Calu3 (cell line): ENCODE measurements around the gene SMTNL2. TPM values are rescaled to one million over a fixed set of nuclear protein-coding genes. Genes with fewer than 3 reads are reported as not detected.

Experiments used
- BruUV-seq: library from RNA; stranded (reverse); fragments of 400-500 nt; replicated peaks from 2 replicates; lab custom pipeline; 2021; lab: Mats Ljungman, UMichigan
- CTCF ChIA-PET: fragments of 300-600 bp; sonication (Branson Sonifier 250); formaldehyde crosslinking; loops from one replicate; lab custom pipeline; 2022; ENCODE audit warnings: antibody characterized with exemption; lab: Charles Lee
- DNase-seq: peaks from one replicate; pipeline ENCODE4 v3.0.0; 2022
- H3K27ac Mint-ChIP-seq: one replicate; pipeline ENCODE4 v1.8.0; 2022; ENCODE audit warnings: mixed read lengths; ENCODE audit not compliant: unreplicated experiment
- H3K27me3 Mint-ChIP-seq: one replicate; pipeline ENCODE4 v1.8.0; 2022; ENCODE audit warnings: mixed read lengths; ENCODE audit not compliant: unreplicated experiment
- H3K36me3 Mint-ChIP-seq: one replicate; pipeline ENCODE4 v1.8.0; 2022; ENCODE audit warnings: mild to moderate bottlenecking, moderate library complexity, mixed read lengths; ENCODE audit not compliant: insufficient read depth, unreplicated experiment
- H3K4me1 Mint-ChIP-seq: one replicate; pipeline ENCODE4 v1.8.0; 2022; ENCODE audit warnings: mild to moderate bottlenecking, low read depth, mixed read lengths; ENCODE audit not compliant: unreplicated experiment
- H3K4me3 Mint-ChIP-seq: one replicate; pipeline ENCODE4 v1.8.0; 2022; ENCODE audit warnings: mild to moderate bottlenecking, low read depth, moderate library complexity, mixed read lengths; ENCODE audit not compliant: unreplicated experiment
- H3K9me3 Mint-ChIP-seq: one replicate; pipeline ENCODE4 v1.8.0; 2022; ENCODE audit warnings: low read depth, mixed read lengths; ENCODE audit not compliant: unreplicated experiment
- intact Hi-C: fragments of 100-400 bp; cut with micrococcal nuclease; formaldehyde crosslinking; loops from one replicate; pipeline ENCODE4 v1.10.0; 2022; ENCODE audit not compliant: unreplicated experiment
- total RNA-seq: library from RNA; stranded (reverse); gene quantifications from 2 replicates; pipeline ENCODE4 v1.2.3, GENCODE V29; 2022
- TF ChIP-seq, protein P1 (sequence below): fragments of 200-600 bp; IDR thresholded peaks from one replicate; pipeline ENCODE4 v1.8.0; 2022; ENCODE audit warnings: antibody characterized with exemption; ENCODE audit not compliant: unreplicated experiment

Gene SMTNL2
- total RNA-seq, 1 experiment from 2014 or later: not detected

DNA sequence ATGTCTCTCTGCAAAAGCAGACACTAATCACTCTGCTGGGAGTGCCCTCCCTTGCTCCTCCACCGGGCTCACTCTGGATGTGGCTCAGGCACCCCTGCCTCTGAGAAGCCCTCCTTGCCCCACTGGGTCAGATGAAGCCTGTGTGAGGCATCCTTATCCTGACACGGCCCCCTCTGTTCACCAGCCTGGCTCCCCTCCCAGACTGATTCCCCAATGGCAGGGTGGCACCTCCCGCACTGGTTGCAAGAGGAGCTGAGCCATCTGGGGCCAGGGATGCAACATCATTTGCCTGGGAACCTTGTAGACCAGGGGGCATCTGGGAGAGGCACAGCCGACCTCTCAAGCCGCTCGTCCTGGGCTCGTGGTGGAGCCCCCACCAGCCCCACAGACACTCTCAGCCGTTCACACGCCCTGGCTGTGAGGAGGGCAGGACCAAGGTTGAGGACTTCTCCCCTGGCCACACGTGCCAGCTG is 6.7 kb downstream of the SMTNL2 start:
- BruUV-seq: no TSS peak
- H3K9me3 Mint-ChIP-seq: no peaks in the 10 kb centered on the region
- no peaks in the 10 kb centered on the region for H3K4me1 Mint-ChIP-seq
- no peak overlapping the region for H3K4me3 Mint-ChIP-seq
- H3K27me3 Mint-ChIP-seq: peaks cover 70% of the 10 kb centered on the region
- TF ChIP-seq, protein P1, sequence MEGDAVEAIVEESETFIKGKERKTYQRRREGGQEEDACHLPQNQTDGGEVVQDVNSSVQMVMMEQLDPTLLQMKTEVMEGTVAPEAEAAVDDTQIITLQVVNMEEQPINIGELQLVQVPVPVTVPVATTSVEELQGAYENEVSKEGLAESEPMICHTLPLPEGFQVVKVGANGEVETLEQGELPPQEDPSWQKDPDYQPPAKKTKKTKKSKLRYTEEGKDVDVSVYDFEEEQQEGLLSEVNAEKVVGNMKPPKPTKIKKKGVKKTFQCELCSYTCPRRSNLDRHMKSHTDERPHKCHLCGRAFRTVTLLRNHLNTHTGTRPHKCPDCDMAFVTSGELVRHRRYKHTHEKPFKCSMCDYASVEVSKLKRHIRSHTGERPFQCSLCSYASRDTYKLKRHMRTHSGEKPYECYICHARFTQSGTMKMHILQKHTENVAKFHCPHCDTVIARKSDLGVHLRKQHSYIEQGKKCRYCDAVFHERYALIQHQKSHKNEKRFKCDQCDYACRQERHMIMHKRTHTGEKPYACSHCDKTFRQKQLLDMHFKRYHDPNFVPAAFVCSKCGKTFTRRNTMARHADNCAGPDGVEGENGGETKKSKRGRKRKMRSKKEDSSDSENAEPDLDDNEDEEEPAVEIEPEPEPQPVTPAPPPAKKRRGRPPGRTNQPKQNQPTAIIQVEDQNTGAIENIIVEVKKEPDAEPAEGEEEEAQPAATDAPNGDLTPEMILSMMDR: no peak
- no peaks in the 10 kb centered on the region for H3K36me3 Mint-ChIP-seq
- no peak overlapping the region for H3K27ac Mint-ChIP-seq
- intact Hi-C loops: no loop called here
- CTCF ChIA-PET: no interaction called here
- DNase-seq: no peak

DNA sequence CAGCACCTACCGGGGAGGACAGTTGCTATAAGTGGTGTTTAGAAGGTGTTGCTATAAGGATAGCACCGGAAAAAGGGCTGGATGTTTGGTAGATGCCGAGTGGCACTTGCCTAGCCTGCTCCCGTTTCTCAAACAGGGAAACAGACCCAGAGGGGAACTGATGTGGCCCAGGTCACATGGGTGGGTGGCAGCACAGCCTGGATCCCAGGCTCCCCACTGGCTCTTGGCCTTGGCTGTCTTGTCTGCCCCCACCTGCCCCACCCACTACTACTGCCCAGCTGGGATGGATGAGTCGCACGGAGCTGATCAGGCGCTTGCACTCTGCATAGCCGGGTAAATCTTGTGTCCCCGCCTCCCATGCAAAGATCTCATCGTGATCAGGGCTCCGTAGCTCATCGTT is 7.2 kb downstream of the SMTNL2 start:
- DNase-seq: no peak
- intact Hi-C loops: no loop called here
- TF ChIP-seq, protein P1: no peak
- Mint-ChIP-seq H3K4me3 (no peak overlapping the region), H3K27me3 (peaks cover 65% of the 10 kb centered on the region), H3K27ac (no peak overlapping the region), H3K9me3 (no peaks in the 10 kb centered on the region), H3K4me1 (no peaks in the 10 kb centered on the region), H3K36me3 (no peaks in the 10 kb centered on the region)
- no TSS peak for BruUV-seq
- CTCF ChIA-PET: no interaction called here

DNA sequence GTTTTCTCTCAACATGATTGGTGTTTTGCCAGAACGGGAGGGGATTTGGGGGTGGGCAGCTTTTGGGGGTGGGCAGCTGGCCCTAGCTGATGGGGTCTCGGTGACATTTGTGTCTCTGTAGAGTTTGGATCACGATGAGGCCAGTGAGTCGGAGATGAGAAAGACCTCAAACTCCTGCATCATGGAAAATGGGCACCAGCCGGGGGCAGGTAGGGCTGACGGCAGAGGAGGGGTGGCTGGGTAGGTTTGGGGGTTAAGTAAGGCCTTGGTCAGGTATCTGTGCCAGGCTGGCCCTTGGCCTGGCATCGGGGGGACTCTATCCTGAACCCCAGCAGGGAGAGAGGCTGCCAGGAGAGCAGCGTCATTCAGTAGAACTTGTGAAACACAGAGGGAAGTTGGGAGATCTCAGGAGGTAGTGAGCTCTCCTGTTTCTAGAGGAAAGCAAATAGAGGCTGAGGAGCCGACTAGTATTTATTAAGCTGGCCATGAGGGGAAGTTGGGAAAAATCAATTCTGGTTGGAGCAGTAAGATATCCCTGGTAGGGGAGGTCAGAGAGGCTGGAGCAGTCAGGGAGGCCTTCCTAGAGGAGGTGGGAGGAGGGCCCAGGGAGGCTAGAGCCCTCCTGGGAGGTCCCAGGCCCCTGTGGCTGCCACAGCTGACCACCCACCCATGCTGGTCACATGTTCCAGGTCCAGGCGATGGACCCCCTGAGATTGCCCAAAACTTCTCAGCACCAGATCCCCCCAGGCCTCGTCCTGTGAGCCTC is 8.1 kb downstream of the SMTNL2 start:
- Mint-ChIP-seq H3K36me3 (no peaks in the 10 kb centered on the region), H3K27me3 (peaks cover 65% of the 10 kb centered on the region), H3K9me3 (no peaks in the 10 kb centered on the region), H3K27ac (no peak overlapping the region), H3K4me1 (no peaks in the 10 kb centered on the region), H3K4me3 (no peak overlapping the region)
- CTCF ChIA-PET: interaction anchor here (0.6 kb wide), 1 partner anchor 25 kb away, joined by 3 read pairs; no protein-coding TSS in a partner anchor
- no TSS peak for BruUV-seq
- no peak for DNase-seq
- intact Hi-C loops: no loop called here
- TF ChIP-seq, protein P1: no peak

DNA sequence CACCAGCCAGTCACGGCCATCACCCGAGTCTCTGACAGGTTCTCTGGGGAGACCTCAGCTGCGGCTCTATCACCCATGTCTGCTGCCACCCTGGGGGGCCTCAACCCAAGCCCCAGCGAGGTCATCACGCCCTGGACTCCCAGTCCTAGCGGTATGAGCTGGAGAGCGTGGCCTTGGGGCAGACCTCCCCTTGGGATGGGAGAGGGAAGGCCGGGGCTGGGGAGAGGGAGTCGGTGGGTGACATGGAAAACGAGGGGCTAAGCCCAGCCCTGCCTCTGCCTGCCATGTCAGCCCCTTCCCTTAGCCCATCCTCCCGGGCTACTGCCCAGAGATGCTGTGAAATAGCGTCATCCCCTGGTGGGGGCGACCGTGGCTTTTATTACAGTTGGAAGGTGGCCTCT is 8.7 kb downstream of the SMTNL2 start:
- Mint-ChIP-seq H3K4me3 (no peak overlapping the region), H3K27ac (no peak overlapping the region), H3K36me3 (no peaks in the 10 kb centered on the region), H3K27me3 (peaks cover 65% of the 10 kb centered on the region), H3K9me3 (no peaks in the 10 kb centered on the region), H3K4me1 (no peaks in the 10 kb centered on the region)
- TF ChIP-seq, protein P1: no peak
- DNase-seq: no peak
- intact Hi-C loops: no loop called here
- BruUV-seq: no TSS peak
- CTCF ChIA-PET: interaction anchor here (0.6 kb wide), 1 partner anchor 26 kb away, joined by 3 read pairs; no protein-coding TSS in a partner anchor
